WTC11 (cell line): ENCODE data around the gene FAM20C. TPM values are rescaled to one million over a fixed set of nuclear protein-coding genes. Genes with fewer than 3 reads are reported as not detected.
"Not testable (repeated sequence)": the region's sequence is repeated elsewhere in the genome, so short reads cannot be mapped to it uniquely, and the experiment has no call there.

Source experiments
- ATAC-seq: fragments of 200-7000 bp; cut with Tn5 transposase; 2 replicates; pipeline ENCODE4 v1.10.0; 2021; ENCODE audit warnings: mild to moderate bottlenecking, moderate library complexity
- CTCF ChIA-PET: fragments of 300-600 bp; sonication (Branson Sonifier 250); formaldehyde crosslinking; loops from one replicate; lab custom pipeline; 2021; ENCODE audit warnings: antibody characterized with exemption; lab: Charles Lee
- POLR2A ChIA-PET: fragments of 350-600 bp; sonication (Branson Sonifier 250); formaldehyde crosslinking; loops from one replicate; lab custom pipeline; 2021; ENCODE audit warnings: antibody characterized with exemption; lab: Charles Lee
- DNase-seq: peaks from one replicate; pipeline ENCODE4 v3.0.0; 2021; ENCODE audit warnings: low spot score
- H3K27ac Mint-ChIP-seq: 2 replicates; pipeline ENCODE4 v1.8.0; 2021; ENCODE audit warnings: mixed read lengths
- H3K27me3 Mint-ChIP-seq: 2 replicates; pipeline ENCODE4 v1.8.0; 2021; ENCODE audit warnings: low read depth, mild to moderate bottlenecking, moderate library complexity, mixed read lengths
- H3K36me3 Mint-ChIP-seq: 2 replicates; pipeline ENCODE4 v1.8.0; 2021; ENCODE audit warnings: mixed read lengths
- H3K4me1 Mint-ChIP-seq: 2 replicates; pipeline ENCODE4 v1.8.0; 2022; ENCODE audit warnings: mixed read lengths
- H3K4me3 Mint-ChIP-seq: 2 replicates; pipeline ENCODE4 v1.8.0; 2021; ENCODE audit warnings: mild to moderate bottlenecking, moderate library complexity, mixed read lengths
- H3K9me3 Mint-ChIP-seq: 2 replicates; pipeline ENCODE4 v1.8.0; 2021; ENCODE audit warnings: mixed read lengths
- HMGA2 ChIP-seq: fragments of 250-450 bp; sonication (Bioruptor Pico); IDR thresholded peaks from 2 replicates; pipeline ENCODE4 v1.4.0; 2021; ENCODE audit warnings: mild to moderate bottlenecking, moderate library complexity
- ZNF232 ChIP-seq: sonication (generic); formaldehyde crosslinking; IDR thresholded peaks from 2 replicates; pipeline ENCODE4 v1.8.0; 2022; ENCODE audit warnings: mild to moderate bottlenecking, missing genetic modification reagents
- ZNF263 ChIP-seq: sonication (generic); formaldehyde crosslinking; IDR thresholded peaks from 2 replicates; pipeline ENCODE4 v1.8.1; 2022; ENCODE audit warnings: low read depth, mild to moderate bottlenecking, moderate library complexity, missing genetic modification reagents
- ZNF423 ChIP-seq: fragments of 250-450 bp; sonication (Bioruptor Pico); IDR thresholded peaks from 2 replicates; pipeline ENCODE4 v2.1.2; 2022; ENCODE audit warnings: mild to moderate bottlenecking, moderate library complexity
- total RNA-seq: library from RNA; stranded (reverse); gene quantifications from 3 replicates; pipeline ENCODE4 v1.2.3, GENCODE V29; 2021
- TF ChIP-seq, protein P1 (sequence below): sonication (generic); formaldehyde crosslinking; IDR thresholded peaks from 2 replicates; pipeline ENCODE4 v1.8.0; 2023; ENCODE audit warnings: mild to moderate bottlenecking, missing genetic modification reagents
- TF ChIP-seq, protein P2 (sequence below): fragments of 250-450 bp; sonication (Bioruptor Pico); IDR thresholded peaks from 2 replicates; pipeline ENCODE4 v1.9.0; 2021; ENCODE audit warnings: mild to moderate bottlenecking, borderline replicate concordance
- TF ChIP-seq, protein P3 (sequence below): sonication (generic); formaldehyde crosslinking; conservative IDR thresholded peaks from 2 replicates; pipeline ENCODE4 v1.8.1; 2022; ENCODE audit warnings: mild to moderate bottlenecking, missing genetic modification reagents
- TF ChIP-seq, protein P4 (sequence below): sonication (generic); formaldehyde crosslinking; IDR thresholded peaks from 2 replicates; pipeline ENCODE4 v1.8.1; 2023; ENCODE audit warnings: mild to moderate bottlenecking, missing genetic modification reagents

The FAM20C gene
- total RNA-seq, 1 experiment from 2014 or later: 64.9 TPM

DNA sequence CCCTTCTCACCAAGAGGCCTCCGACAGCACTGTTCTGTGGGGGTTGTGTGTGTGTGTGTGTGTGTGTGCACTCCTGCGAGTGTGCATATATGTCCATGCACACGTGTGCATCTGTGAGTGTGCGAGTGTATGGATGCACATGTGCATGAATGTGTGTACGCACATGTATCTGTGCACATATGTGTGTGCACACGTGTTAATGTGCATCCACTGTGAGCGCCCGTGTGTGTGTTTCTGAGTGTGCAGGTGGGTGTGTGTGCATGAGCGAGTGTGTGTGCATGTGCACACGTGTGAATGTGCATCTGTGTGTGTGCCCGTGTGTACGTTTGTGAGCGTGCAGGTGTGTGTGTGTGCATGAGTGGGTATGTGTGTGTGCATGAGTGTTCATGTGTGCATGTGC is 49.1 kb downstream of the FAM20C start:
- TF ChIP-seq, protein P1, sequence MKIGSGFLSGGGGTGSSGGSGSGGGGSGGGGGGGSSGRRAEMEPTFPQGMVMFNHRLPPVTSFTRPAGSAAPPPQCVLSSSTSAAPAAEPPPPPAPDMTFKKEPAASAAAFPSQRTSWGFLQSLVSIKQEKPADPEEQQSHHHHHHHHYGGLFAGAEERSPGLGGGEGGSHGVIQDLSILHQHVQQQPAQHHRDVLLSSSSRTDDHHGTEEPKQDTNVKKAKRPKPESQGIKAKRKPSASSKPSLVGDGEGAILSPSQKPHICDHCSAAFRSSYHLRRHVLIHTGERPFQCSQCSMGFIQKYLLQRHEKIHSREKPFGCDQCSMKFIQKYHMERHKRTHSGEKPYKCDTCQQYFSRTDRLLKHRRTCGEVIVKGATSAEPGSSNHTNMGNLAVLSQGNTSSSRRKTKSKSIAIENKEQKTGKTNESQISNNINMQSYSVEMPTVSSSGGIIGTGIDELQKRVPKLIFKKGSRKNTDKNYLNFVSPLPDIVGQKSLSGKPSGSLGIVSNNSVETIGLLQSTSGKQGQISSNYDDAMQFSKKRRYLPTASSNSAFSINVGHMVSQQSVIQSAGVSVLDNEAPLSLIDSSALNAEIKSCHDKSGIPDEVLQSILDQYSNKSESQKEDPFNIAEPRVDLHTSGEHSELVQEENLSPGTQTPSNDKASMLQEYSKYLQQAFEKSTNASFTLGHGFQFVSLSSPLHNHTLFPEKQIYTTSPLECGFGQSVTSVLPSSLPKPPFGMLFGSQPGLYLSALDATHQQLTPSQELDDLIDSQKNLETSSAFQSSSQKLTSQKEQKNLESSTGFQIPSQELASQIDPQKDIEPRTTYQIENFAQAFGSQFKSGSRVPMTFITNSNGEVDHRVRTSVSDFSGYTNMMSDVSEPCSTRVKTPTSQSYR (CRISPR knock-in tag): no peak
- TF ChIP-seq, protein P2, sequence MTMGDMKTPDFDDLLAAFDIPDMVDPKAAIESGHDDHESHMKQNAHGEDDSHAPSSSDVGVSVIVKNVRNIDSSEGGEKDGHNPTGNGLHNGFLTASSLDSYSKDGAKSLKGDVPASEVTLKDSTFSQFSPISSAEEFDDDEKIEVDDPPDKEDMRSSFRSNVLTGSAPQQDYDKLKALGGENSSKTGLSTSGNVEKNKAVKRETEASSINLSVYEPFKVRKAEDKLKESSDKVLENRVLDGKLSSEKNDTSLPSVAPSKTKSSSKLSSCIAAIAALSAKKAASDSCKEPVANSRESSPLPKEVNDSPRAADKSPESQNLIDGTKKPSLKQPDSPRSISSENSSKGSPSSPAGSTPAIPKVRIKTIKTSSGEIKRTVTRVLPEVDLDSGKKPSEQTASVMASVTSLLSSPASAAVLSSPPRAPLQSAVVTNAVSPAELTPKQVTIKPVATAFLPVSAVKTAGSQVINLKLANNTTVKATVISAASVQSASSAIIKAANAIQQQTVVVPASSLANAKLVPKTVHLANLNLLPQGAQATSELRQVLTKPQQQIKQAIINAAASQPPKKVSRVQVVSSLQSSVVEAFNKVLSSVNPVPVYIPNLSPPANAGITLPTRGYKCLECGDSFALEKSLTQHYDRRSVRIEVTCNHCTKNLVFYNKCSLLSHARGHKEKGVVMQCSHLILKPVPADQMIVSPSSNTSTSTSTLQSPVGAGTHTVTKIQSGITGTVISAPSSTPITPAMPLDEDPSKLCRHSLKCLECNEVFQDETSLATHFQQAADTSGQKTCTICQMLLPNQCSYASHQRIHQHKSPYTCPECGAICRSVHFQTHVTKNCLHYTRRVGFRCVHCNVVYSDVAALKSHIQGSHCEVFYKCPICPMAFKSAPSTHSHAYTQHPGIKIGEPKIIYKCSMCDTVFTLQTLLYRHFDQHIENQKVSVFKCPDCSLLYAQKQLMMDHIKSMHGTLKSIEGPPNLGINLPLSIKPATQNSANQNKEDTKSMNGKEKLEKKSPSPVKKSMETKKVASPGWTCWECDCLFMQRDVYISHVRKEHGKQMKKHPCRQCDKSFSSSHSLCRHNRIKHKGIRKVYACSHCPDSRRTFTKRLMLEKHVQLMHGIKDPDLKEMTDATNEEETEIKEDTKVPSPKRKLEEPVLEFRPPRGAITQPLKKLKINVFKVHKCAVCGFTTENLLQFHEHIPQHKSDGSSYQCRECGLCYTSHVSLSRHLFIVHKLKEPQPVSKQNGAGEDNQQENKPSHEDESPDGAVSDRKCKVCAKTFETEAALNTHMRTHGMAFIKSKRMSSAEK (CRISPR knock-in tag): no peak
- TF ChIP-seq ZNF423 (CRISPR knock-in tag) (no peak), ZNF263 (no peak)
- no peak for DNase-seq
- CTCF ChIA-PET: no interaction called here
- no peaks in the 10 kb centered on the region; the same call in 1 of the 2 replicates for H3K36me3 Mint-ChIP-seq
- no peak overlapping the region for H3K4me3 Mint-ChIP-seq
- H3K9me3 Mint-ChIP-seq: no peaks in the 10 kb centered on the region
- H3K27me3 Mint-ChIP-seq: no peaks in the 10 kb centered on the region
- H3K27ac Mint-ChIP-seq: no peak overlapping the region
- no peak for ATAC-seq
- H3K4me1 Mint-ChIP-seq: no peaks in the 10 kb centered on the region; the same call in 1 of the 2 replicates
- POLR2A ChIA-PET: no interaction called here

DNA sequence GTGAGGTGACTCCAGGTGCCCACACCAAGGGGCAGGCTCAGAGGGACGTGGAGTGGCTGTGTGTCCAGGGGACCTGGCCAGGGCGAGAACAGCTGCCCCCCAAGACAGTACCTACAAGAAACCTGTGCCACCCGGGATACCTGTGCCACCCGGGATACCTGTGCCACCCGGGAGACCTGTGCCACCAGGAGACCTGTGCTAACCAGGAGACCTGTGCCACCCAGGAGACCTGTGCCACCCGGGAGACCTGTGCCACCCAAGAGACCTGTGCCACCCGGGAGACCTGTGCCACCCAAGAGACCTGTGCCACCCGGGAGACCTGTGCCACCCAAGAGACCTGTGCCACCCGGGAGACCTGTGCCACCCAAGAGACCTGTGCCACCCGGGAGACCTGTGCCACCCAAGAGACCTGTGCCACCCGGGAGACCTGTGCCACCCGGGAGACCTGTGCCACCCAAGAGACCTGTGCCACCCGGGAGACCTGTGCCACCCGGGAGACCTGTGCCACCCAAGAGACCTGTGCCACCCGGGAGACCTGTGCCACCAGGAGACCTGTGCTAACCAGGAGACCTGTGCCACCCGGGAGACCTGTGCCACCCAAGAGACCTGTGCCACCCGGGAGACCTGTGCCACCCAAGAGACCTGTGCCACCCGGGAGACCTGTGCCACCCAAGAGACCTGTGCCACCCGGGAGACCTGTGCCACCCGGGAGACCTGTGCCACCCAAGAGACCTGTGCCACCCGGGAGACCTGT is 50.6 kb downstream of the FAM20C start:
- CTCF ChIA-PET, H3K9me3 Mint-ChIP-seq, H3K27me3 Mint-ChIP-seq, H3K36me3 Mint-ChIP-seq, ATAC-seq, POLR2A ChIA-PET, H3K4me3 Mint-ChIP-seq, H3K4me1 Mint-ChIP-seq, H3K27ac Mint-ChIP-seq, DNase-seq: not testable (repeated sequence)

DNA sequence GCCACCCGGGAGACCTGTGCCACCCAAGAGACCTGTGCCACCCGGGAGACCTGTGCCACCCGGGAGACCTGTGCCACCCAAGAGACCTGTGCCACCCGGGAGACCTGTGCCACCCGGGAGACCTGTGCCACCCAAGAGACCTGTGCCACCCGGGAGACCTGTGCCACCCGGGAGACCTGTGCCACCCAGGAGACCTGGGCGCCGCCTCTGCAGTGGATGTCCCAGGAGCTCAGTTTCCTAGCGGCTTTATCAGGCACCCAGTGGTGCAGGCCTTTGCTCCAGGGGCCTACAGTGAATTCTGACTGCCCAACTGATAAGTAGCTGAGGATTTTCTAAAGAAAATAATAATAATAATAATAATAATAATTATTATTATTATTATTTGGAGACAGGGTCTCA is 51.2 kb downstream of the FAM20C start:
- H3K27me3 Mint-ChIP-seq, POLR2A ChIA-PET, H3K9me3 Mint-ChIP-seq, CTCF ChIA-PET, H3K4me1 Mint-ChIP-seq, H3K4me3 Mint-ChIP-seq, H3K27ac Mint-ChIP-seq, ATAC-seq, H3K36me3 Mint-ChIP-seq, DNase-seq: not testable (repeated sequence)
- TF ChIP-seq HMGA2 (CRISPR knock-in tag): peak; percentile 49; the same call in 1 of the 2 replicates

DNA sequence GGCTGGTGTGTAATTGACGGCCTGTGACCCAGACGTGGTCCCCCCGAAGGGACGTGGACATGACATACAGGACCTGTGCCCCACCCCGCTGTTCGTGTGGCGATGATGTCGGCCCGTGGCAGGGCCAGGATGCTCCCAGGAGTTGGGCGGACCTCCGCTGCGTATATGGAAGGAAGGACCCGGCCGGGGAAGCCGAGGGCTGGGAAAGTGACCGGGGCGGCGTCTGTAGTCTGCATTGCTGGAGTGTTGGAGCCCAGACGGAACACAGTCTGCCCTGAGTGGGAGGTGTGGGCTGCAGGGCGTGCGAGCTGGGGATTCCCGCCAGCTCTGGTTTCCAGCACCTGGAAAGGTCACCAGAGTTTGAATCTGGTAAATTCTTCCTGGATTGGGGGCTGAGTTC is 52.6 kb downstream of the FAM20C start:
- Mint-ChIP-seq H3K9me3 (no peaks in the 10 kb centered on the region), H3K4me1 (no peaks in the 10 kb centered on the region; the same call in 1 of the 2 replicates), H3K27me3 (no peaks in the 10 kb centered on the region), H3K36me3 (peaks cover 10% of the 10 kb centered on the region), H3K4me3 (no peak overlapping the region), H3K27ac (no peak overlapping the region; the same call in 1 of the 2 replicates)
- no peak for TF ChIP-seq ZNF232 (CRISPR knock-in tag)
- ChIA-PET CTCF (no interaction called here), POLR2A (no interaction called here)
- DNase-seq: no peak
- no peak for ATAC-seq

DNA sequence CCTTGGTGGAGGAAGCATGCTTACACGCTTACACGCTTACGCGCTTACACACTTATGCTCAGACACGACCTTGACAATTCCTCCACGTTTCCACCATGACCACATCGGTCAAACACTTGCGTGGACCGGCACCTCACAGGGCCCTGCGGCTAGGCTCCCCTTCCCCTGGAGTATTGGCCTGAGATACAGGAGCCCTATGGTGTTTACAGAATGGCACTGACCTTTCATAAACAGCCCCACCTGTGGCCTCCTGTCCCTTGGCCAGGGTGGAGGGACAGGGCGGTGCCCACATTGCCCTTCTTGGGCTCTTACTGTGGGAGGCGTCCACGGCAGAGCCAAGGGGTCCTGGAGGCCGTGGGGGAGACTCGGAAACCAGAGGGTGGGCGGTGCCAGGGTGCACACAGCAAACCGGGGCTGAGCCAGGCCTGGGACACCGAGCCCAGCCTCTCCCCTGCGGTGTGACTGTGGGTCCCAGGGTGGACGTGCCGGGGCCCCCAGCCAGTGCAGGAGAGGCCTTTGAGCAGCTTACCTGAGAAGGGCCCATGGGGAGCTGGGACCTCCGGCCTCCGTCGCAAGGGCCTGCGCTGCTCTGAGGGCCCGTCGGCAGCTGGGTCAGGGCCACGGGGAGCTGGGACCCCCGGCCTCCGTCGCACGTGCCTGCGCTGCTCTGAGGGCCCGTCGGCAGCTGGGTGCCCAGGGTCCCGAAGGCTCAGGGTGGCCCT is 53.4 kb downstream of the FAM20C start:
- Mint-ChIP-seq H3K9me3 (no peaks in the 10 kb centered on the region), H3K4me3 (no peak overlapping the region), H3K4me1 (no peaks in the 10 kb centered on the region; the same call in 1 of the 2 replicates), H3K27ac (no peak overlapping the region), H3K27me3 (no peaks in the 10 kb centered on the region), H3K36me3 (peaks cover 13% of the 10 kb centered on the region)
- TF ChIP-seq, protein P3, sequence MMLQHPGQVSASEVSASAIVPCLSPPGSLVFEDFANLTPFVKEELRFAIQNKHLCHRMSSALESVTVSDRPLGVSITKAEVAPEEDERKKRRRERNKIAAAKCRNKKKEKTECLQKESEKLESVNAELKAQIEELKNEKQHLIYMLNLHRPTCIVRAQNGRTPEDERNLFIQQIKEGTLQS (CRISPR knock-in tag): no peak
- TF ChIP-seq, protein P4, sequence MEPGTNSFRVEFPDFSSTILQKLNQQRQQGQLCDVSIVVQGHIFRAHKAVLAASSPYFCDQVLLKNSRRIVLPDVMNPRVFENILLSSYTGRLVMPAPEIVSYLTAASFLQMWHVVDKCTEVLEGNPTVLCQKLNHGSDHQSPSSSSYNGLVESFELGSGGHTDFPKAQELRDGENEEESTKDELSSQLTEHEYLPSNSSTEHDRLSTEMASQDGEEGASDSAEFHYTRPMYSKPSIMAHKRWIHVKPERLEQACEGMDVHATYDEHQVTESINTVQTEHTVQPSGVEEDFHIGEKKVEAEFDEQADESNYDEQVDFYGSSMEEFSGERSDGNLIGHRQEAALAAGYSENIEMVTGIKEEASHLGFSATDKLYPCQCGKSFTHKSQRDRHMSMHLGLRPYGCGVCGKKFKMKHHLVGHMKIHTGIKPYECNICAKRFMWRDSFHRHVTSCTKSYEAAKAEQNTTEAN (CRISPR knock-in tag): no peak
- DNase-seq (no peak), ATAC-seq (no peak)
- CTCF ChIA-PET: interaction anchor here (0.8 kb wide), 1 partner anchor 25 kb away, joined by 3 read pairs; no protein-coding TSS in a partner anchor
- POLR2A ChIA-PET: no interaction called here
